Skin epidermis (tissue), 12 donors: ENCODE measurements around the gene PRDM5.
A peak's percentile ranks its signal among the peaks of the same experiment; 100 is the strongest.

Experiments used
- H3K27ac ChIP-seq, 21 experiments: fragments of 200-600 bp; sonication (generic) in 11 of 21; one replicate each; pipeline ENCODE4 v1.5.0; 2020; ENCODE audit warnings: mild to moderate bottlenecking in 3 of 21, inconsistent platforms in 2 of 21, moderate library complexity in 2 of 21
- H3K4me3 ChIP-seq, 7 experiments: fragments of 200-600 bp; sonication (generic) in 2 of 7; one replicate each; pipeline ENCODE4 v1.5.0; 2020; ENCODE audit warnings: inconsistent platforms in 2 of 7, mild to moderate bottlenecking in 2 of 7, moderate library complexity in 1 of 7

PRDM5 gene

GRCh38 chr4:120918092-120918491 is 4.4 kb downstream of the PRDM5 start:
- Histone ChIP-seq H3K27ac (no peak overlapping the region), H3K4me3 (no peak overlapping the region)

GRCh38 chr4:120916937-120917336 is 5.6 kb downstream of the PRDM5 start:
- Histone ChIP-seq H3K27ac (no peak overlapping the region), H3K4me3 (no peak overlapping the region)

GRCh38 chr4:120915336-120915735 is 7.2 kb downstream of the PRDM5 start:
- H3K27ac ChIP-seq, result no peak overlapping the region
- no peak overlapping the region for H3K4me3 ChIP-seq

GRCh38 chr4:120903419-120903818 is 19.1 kb downstream of the PRDM5 start:
- Histone ChIP-seq H3K4me3 (no peak overlapping the region), H3K27ac (no peak overlapping the region)

- H3K4me3 ChIP-seq, result no peak overlapping the region
- H3K27ac ChIP-seq, result no peak overlapping the region
Measured at GRCh38 chr4:120902925-120903324, 19.6 kb downstream of the PRDM5 start.

- Histone ChIP-seq H3K27ac (no peak overlapping the region), H3K4me3 (no peak overlapping the region)
Measured at GRCh38 chr4:120901731-120902130, 20.8 kb downstream of the PRDM5 start.

- H3K4me3 ChIP-seq, result no peak overlapping the region
Measured at GRCh38 chr4:120897981-120898719, 24.4 kb downstream of the PRDM5 start.

GRCh38 chr4:120895554-120895953 is 27.0 kb downstream of the PRDM5 start:
- no peak overlapping the region for H3K27ac ChIP-seq

More at GRCh38 chr4:120897981-120898719, 24.4 kb downstream of the PRDM5 start:
- H3K27ac ChIP-seq, result no peak overlapping the region

GRCh38 chr4:120893314-120893713 is 29.2 kb downstream of the PRDM5 start:
- no peak overlapping the region for H3K27ac ChIP-seq
- H3K4me3 ChIP-seq, result no peak overlapping the region

More at GRCh38 chr4:120895554-120895953, 27.0 kb downstream of the PRDM5 start:
- H3K4me3 ChIP-seq, result no peak overlapping the region

- Histone ChIP-seq H3K27ac (no peak overlapping the region), H3K4me3 (no peak overlapping the region)
Measured at GRCh38 chr4:120886191-120886590, 36.3 kb downstream of the PRDM5 start.

- Histone ChIP-seq H3K27ac (no peak overlapping the region), H3K4me3 (no peak overlapping the region)
Measured at GRCh38 chr4:120881846-120882245, 40.7 kb downstream of the PRDM5 start.

GRCh38 chr4:120881351-120881750 is 41.2 kb downstream of the PRDM5 start:
- Histone ChIP-seq H3K4me3 (no peak overlapping the region), H3K27ac (no peak overlapping the region)

GRCh38 chr4:120877021-120877420 is 45.5 kb downstream of the PRDM5 start:
- Histone ChIP-seq H3K27ac (no peak overlapping the region), H3K4me3 (no peak overlapping the region)

GRCh38 chr4:120874792-120875774 is 47.4 kb downstream of the PRDM5 start:
- Histone ChIP-seq H3K4me3 (no peak overlapping the region), H3K27ac (peak overlapping the region in 1 of 21 experiments; percentile 5)

- Histone ChIP-seq H3K27ac (no peak overlapping the region), H3K4me3 (no peak overlapping the region)
Measured at GRCh38 chr4:120873554-120873953, 49.0 kb downstream of the PRDM5 start.

- no peak overlapping the region for H3K27ac ChIP-seq
- H3K4me3 ChIP-seq, result no peak overlapping the region
Measured at GRCh38 chr4:120871173-120871572, 51.4 kb downstream of the PRDM5 start.

GRCh38 chr4:120870279-120870673 is 52.2 kb downstream of the PRDM5 start:
- no peak overlapping the region for H3K4me3 ChIP-seq
- no peak overlapping the region for H3K27ac ChIP-seq

GRCh38 chr4:120869613-120870278 is 52.8 kb downstream of the PRDM5 start:
- no peak overlapping the region for H3K27ac ChIP-seq

GRCh38 chr4:120867506-120867905 is 55.0 kb downstream of the PRDM5 start:
- H3K4me3 ChIP-seq, result no peak overlapping the region
- no peak overlapping the region for H3K27ac ChIP-seq

More at GRCh38 chr4:120869613-120870278, 52.8 kb downstream of the PRDM5 start:
- H3K4me3 ChIP-seq, result no peak overlapping the region

- no peak overlapping the region for H3K4me3 ChIP-seq
- no peak overlapping the region for H3K27ac ChIP-seq
Measured at GRCh38 chr4:120865985-120866384, 56.5 kb downstream of the PRDM5 start.
